Epithelial cell of esophagus (primary cell): ENCODE data around the gene CYP26B1.

ENCODE experiments used
- DNase-seq: peaks from one replicate; pipeline ENCODE4 v3.0.0; 2010; ENCODE audit warnings: low read depth
- H3K4me3 ChIP-seq: 2 replicates; pipeline ENCODE4 v1.5.1; 2011; ENCODE audit warnings: mild to moderate bottlenecking, low read length, control low read depth
- TF ChIP-seq, protein P1 (sequence below): IDR thresholded peaks from 2 replicates; pipeline ENCODE4 v1.5.1; 2011; ENCODE audit warnings: low read depth, mild to moderate bottlenecking, low read length, control low read depth, inconsistent platforms; ENCODE audit not compliant: insufficient read depth; ENCODE audit errors: missing control alignments

Gene CYP26B1

GRCh38 chr2:72096181-72096580 lies 51.5 kb downstream of the CYP26B1 start:
- DNase-seq = peak; percentile 50
- no peak overlapping the region for H3K4me3 ChIP-seq
- TF ChIP-seq, protein P1, sequence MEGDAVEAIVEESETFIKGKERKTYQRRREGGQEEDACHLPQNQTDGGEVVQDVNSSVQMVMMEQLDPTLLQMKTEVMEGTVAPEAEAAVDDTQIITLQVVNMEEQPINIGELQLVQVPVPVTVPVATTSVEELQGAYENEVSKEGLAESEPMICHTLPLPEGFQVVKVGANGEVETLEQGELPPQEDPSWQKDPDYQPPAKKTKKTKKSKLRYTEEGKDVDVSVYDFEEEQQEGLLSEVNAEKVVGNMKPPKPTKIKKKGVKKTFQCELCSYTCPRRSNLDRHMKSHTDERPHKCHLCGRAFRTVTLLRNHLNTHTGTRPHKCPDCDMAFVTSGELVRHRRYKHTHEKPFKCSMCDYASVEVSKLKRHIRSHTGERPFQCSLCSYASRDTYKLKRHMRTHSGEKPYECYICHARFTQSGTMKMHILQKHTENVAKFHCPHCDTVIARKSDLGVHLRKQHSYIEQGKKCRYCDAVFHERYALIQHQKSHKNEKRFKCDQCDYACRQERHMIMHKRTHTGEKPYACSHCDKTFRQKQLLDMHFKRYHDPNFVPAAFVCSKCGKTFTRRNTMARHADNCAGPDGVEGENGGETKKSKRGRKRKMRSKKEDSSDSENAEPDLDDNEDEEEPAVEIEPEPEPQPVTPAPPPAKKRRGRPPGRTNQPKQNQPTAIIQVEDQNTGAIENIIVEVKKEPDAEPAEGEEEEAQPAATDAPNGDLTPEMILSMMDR = no peak

GRCh38 chr2:72095364-72095763 lies 52.3 kb downstream of the CYP26B1 start:
- no peak overlapping the region for H3K4me3 ChIP-seq
- TF ChIP-seq, protein P1 = no peak

GRCh38 chr2:72094701-72095100 lies 53.0 kb downstream of the CYP26B1 start:
- DNase-seq = no peak
- TF ChIP-seq, protein P1 = no peak
- H3K4me3 ChIP-seq = no peak overlapping the region

More at GRCh38 chr2:72095364-72095763, 52.3 kb downstream of the CYP26B1 start:
- DNase-seq = no peak

DNA sequence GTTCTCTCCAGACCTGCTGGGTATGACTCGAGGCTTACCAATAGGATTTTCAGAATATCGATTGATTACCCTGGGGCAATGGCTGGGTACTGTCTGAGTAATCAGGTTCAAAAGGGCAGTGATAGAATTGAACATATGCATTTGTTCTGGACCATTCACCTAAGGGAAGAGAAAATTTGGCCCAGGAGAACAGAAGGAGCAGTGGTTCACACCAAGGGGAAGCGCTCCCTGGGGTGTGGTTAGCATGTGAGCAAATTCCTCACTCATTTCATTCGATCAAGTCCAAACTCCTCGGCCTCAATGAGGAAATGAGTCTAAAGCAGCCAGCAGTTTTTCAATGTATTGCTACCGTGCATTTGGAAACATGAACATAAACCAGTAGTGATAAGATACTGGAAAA lies 55.6 kb downstream of the CYP26B1 start:
- peak; percentile 53 for DNase-seq
- TF ChIP-seq, protein P1 = no peak

DNA sequence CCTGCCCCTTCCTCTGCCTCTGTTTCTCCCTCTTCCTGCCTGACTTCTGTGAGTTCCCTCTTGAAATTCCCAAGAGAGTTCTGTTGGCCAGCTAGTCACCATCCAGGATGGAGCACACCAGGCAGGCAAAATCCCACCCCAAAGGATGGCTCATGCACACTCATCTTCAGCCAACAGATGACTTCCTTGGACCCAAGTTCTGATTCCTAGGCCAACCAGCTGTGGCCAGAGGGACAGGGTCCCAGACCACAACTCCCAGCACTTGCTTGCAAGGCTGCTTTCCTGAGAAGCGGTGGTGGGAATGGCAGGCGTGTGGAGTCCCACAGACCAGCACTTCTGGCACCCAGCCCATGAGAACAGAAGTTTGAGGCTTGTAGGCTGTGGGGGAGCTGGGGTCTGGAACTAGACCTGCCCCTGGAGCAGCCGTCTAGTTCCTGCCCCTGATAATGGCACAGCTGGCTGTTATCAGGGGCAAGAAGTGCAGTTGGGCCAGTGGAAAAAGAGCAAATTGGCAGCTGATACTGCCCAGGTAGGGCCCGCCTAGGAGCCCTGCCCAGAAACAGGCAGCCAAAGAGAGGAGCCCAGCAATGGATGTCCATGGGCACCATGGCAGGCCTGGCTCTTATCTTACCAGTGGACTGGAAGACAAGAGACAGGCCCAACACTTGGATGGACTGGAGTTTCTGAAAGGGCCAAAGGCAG lies 56.7 kb downstream of the CYP26B1 start:
- TF ChIP-seq, protein P1 = no peak
- DNase-seq = no peak
- no peak overlapping the region for H3K4me3 ChIP-seq

More for the DNA sequence above, 55.6 kb downstream of the CYP26B1 start:
- H3K4me3 ChIP-seq = no peak overlapping the region

- TF ChIP-seq, protein P1 = no peak
- no peak for DNase-seq
- H3K4me3 ChIP-seq = no peak overlapping the region
These were observed 57.4 kb downstream of the CYP26B1 start for GRCh38 chr2:72090271-72090720.

DNA sequence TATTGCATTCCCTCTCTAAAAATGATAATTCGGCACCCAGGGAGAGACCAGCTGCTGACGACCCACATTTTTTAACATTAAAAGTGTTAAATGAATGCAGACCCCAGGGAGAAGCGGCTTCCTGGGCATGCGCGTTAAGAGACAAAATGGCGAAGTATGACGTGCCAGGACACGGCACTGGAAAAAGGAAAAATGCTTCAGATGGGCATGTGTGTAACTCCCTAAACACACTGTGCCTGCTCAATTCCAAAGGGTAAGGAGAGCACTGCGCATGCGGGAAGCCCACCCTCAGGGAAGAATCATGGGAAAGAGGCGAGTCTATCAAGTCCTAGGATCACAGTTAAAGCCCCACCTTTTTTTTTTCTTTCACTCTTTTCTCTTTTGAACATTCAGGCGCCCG lies 58.1 kb downstream of the CYP26B1 start:
- TF ChIP-seq, protein P1 = no peak
- H3K4me3 ChIP-seq = no peak overlapping the region
- no peak for DNase-seq
